NCI-H82 treated with DMSO at 0.1 percent for 48 hours (cell line): ENCODE data around the gene HSD11B1L.

Source experiments
- DNase-seq: peaks from one replicate; lab custom pipeline; 2025; ENCODE audit not compliant: unreplicated experiment; lab: John Stamatoyannopoulos, UW

Gene HSD11B1L, protein sequence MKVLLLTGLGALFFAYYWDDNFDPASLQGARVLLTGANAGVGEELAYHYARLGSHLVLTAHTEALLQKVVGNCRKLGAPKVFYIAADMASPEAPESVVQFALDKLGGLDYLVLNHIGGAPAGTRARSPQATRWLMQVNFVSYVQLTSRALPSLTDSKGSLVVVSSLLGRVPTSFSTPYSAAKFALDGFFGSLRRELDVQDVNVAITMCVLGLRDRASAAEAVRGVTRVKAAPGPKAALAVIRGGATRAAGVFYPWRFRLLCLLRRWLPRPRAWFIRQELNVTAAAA

DNA sequence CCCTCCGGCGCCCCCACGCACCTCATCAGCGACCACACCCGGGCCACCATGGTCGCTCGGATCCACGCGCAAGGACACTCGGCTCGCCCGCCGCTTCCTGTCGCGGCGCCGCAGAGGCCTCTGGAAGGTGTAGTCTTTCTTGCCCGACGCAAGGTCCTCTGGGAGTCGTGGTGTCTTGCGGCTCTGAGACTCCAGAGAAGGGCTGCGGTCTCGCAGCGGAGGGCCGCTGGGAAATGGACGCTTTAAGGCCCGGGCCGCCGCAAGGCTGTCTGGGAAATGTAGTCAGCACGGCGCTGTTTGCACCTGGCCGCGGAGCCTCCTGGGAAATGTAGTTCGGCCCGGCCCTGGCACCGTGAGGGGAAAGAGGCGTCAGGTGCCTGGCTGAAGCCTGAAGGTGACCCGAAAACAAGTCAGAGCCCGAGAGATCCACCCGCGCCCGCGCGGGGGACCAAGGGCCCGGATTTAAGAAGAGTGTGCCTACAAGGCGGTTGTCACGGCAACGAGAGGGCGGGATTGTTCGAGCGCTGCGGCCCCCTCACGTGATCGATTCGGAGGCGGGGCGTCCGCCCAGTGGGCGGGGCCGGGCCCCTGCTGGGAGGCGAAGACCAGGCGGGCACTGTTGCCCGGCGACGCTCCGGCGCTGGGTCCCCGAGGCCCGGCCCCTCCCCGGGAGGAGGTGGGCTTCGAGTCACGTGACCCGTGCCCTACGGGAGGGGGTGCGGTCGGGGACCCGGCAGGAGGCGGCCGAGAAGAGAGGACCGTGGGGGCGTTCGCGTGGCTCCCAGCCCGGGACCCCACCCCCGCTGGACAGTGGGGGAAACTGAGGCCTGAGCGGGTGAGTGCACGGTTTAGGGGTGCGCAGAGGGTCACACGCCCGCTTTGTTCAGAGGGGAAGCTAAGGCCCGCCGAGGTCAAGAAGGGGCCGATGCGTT, at the start of gene HSD11B1L, which contains the start of gene MICOS13:
Gene HSD11B1L (plus strand): TSS at position 591 of the 932 bp plus-strand sequence. CDS start 3,806 bp downstream, outside the sequence.
Gene MICOS13 (minus strand): TSS at position 80 of the 932 bp plus-strand sequence. CDS start 30 bp downstream, at position 50.
- peak; percentile 94 for DNase-seq

DNA sequence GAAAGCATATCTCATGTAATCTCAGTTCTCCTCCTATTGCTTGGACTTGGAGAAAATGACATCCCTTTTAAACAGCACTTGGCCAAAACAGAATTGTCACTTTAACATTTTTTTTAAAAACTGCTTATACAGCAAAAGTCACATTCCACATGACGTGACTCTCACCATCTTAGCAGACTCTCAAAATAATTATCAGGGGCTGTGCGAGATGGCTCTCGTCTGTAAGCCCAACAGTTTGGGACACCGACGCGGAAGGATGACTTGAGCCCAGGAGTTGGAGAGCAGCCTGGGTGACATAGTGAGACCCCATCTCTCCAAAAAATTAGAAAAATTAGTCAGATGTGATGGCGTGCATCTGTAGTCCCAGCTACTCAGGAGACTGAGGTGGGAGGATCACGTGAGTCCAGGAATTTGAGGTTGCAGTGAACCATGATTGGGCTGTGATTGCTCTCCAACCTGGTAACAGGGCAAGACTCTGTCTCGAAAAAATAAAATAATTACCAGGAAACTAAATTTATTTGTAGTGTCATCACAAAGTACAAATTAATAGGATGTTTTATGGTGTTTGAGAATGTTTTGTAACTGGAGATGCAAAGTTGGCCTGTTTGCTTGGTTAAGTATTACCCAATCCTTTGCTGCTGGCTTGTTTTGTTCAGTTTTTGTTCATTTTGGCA, 49.1 kb upstream of the HSD11B1L start:
- DNase-seq, result no peak

DNA sequence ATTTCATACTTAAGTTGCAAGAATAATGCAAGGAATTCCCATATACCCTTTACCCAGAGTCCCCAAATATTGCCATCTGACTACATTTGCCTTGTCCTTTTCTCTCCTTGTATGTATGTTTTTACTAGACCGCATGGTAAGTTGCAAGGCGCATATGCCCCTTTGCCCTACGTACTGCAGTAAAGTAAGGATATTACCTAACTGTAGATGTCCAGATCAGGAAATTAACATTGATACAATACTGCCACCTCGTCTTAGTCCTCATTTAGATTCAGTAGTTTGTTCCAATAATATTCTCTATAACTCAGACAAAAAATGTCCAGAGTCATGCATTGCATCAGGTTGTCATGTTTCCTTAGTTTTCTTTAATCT, 48.6 kb upstream of the HSD11B1L start:
- no peak for DNase-seq

DNA sequence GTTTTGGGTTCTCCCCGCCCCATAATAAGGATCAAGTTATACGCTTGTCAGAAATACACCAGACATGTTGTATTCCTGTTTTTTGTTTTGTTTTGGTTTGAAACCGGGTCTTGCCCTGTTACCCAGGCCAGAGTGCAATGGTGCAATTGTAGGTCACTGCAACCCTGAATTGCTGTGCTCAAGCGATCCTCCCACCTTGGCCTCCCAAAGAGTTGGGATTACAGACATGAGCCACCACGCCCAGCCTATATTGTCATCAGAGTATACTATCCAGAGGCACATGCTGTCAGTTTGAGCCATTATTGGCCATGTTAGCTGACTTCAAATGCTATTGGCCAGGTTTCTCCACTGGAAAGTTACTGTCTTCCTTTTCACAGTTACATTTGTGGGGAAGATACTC, 48.2 kb upstream of the HSD11B1L start:
- no peak for DNase-seq

DNA sequence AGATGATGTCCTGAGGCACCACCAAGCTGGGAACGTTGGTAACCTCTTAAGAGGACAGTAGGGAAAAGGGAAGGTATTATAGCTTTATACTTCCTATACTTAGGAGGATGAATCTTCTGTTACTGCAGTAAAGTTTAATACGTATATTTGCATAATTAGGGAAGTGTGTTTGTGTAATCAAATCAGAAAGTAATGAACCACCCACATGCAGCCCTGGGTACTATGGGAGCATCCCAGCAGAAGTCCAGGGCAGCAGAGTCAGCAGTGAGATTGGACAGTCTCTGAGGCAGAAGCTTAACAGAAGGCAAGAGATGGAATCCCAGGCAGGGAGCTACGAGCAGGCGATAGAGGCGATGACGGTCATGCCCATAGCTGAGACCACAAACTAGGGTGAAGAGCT, 45.4 kb upstream of the HSD11B1L start:
- no peak for DNase-seq

DNA sequence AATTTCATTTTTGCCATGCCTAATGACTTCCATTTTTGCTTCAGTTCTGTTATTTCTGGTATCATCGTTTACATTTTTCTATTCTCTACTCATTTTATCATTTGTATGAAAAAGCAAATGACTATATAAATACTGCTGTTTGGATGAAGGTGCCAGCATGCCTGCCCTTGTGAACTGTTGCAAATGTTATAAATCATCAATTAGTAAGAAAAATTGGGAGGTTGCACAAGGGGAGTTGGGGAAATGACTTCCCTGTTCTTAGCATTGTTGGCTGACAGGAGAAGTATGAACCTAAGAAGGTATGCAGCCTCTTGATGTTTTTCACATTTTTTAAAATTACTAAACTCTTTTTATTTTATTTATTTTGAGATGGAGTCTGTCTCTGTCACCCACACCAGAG, 42.9 kb upstream of the HSD11B1L start:
- DNase-seq, result no peak

DNA sequence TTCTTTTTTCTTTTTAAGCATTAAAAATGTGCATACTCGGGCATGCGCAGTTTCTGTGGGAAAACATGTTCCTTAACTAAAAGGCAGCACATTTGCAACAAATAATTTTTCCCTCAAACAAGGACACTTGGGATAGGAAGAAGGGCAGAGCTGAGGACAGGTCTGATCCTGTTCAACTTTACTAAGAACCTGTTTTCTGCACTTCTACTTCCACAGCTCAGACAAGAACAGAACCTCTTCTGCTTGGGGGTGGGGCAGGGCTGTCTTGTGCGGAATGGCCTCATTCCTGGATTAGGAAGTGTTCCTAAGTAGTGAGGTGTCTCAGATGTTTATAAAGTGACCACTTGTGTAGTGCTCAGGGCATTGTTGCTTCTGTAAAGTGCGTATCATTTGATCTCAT, 39.7 kb upstream of the HSD11B1L start:
- DNase-seq, result no peak

DNA sequence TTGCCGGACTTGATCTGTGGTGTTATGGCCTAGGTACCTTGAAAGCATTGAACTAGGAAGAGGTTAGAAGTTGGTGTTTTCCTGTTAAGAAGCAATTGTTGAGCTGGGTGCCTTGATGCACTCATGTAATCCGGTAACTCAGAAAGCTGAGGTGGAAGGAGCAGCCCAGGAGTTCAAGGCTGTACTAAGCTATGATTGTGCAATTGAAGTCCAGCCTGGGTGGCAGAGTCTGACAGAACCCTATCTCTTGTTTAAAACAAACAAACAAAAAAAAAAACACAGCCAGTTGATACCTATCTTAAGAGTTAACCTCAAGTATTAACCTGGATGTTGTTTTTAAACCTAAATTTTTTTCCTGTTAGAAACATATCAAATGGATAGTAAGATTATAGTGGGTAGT, 38.6 kb upstream of the HSD11B1L start:
- no peak for DNase-seq

DNA sequence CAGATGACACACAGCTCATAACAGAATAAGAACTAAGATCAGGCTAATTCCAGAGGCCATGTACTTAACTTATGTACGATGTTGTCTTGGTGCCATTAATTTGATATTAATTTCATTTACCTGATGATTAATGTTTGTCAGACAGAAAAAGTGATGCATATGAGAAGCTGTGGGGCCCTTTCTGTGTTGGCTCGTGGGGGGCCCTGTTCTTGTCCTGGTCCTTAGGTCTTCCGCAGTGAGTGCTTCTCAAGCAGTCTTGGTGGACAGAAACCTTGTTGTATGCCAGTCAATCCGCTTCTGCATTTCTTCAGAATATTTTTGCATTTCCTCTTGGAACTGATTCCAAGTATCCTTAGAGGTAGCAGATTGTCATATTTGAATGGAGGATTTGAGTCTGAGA, 37.8 kb upstream of the HSD11B1L start:
- no peak for DNase-seq

DNA sequence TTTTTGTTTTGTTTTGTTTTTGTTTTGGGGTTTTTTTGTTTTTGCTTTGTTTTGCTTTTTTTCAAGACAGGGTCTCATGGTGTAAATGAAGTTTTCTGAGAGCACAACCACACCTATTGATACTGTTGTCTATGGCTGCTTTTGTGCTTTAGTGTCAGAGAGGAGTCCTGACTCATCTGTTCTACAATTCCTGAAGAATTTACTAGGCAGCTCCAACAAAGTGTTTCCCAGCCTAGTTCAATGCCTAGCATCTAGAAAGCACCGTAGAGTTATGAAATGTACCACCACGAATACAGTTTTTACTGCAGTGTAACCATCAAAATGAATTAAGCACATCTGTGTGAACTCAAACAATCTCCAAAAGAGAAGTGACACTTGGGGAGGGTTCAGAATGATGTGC, 36.8 kb upstream of the HSD11B1L start:
- no peak for DNase-seq

DNA sequence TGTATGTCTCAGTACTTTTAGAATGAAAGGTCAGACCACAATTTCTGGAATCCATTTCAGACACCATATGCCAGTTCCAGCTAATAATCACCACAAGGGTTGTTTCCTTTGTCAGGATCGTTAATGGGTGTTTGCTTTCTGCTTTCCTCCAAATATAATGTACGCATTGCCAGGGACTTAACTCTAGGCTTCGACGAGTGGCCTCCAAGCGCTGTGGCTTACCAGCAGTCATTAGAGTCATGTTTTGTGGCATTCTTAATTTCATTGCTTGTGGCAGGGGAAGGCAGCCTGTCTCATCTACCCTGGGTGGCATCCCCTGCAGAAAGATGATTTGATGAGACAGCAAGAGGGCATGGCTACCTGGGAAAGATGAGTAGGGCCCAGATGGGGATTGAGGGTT, 35.4 kb upstream of the HSD11B1L start:
- no peak for DNase-seq

DNA sequence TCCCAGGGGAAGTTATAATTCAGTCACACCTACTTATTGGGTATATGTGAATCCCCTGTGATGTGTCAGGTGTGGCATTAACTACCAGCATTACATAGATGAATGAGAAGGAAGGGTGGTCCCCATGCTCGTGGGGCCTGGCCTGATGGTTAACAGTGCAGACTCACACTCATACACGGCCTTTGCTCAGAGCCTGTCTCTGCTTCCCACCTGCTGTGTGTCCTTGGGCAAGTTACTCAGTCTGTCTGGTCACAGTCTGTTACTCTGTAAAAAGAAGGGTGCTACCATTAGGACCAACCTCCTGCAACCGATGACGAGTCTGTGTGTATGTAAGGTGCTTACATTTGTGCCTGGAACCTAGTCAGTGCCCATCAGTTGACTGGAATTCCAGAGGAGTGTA, 34.1 kb upstream of the HSD11B1L start:
- DNase-seq, result no peak

DNA sequence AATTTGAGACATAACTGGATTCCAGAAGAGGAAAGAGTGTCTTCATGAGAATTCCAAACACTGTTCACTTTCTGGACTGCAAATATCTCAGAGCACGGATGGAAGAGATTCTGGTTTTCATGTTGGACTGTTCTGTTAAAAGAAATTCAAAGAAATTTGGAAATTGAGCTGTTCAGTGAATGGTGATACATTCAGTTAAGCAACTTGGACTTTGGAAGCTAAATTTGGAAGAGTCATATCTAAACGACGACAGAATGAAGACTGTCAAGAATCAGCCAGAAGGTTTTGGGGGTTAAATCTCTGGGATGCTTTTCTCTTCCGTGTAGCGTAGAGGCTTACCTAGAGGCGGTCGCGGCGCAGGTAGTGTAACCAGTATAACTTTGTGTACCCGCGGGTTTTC, 32.4 kb upstream of the HSD11B1L start:
- no peak for DNase-seq

DNA sequence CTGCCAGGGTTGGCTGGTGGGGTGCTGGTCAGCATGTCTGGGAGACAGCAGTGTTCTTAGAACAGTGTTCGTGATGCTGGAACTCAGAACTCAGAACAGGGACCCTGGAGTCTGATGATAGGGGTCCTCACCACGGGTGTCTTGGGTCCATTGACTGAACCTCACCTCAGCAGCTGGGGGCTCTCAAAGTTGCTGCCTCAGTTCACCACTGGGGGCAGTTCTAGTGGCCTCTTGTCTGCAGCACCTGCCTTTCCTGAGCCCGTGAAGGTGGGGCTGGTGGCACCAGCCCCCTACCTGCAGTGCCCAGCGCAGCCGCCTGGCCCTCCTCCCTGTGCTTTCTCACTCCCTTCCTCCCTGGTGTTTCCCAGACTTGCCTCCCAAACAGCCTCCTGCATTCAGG, 29.5 kb upstream of the HSD11B1L start:
- no peak for DNase-seq

DNA sequence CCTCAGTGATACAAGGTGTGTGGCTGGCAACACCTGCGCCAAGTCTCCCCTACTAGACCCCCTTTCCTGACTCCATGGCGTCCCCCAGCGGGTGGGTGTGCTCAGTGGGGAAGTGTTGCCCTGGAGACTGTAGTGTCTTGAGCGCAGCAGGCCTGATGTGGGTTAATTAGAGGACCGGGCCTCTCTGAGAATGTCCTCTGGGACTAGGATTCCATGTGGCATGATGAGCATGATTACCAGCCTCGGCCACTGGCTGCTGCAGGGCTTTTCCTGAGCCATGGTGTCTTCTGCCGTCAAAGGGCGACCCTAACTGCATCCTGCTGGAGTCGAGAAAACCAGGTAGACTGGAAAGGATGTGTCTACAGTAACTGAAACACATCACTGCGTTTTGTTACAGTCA, 28.6 kb upstream of the HSD11B1L start:
- no peak for DNase-seq

DNA sequence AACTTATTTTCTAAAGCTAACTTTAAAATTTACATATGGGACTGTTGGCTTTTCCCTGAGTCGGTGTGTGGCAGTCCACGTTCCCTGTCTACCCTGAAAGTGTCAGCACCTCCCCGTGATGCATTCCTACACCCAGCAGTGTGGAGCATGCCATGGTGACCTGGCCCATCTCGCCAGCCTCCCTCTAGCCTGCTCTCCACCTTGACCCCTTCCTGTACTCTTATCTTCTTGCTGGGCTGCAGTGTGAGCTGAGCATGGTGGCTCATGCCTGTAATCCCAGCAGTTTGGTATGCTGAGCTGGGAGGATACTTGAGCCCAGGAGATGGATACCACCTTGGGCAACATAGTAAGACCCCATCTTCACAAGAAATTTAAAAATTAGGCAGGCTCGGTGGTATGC, 25.9 kb upstream of the HSD11B1L start:
- no peak for DNase-seq

DNA sequence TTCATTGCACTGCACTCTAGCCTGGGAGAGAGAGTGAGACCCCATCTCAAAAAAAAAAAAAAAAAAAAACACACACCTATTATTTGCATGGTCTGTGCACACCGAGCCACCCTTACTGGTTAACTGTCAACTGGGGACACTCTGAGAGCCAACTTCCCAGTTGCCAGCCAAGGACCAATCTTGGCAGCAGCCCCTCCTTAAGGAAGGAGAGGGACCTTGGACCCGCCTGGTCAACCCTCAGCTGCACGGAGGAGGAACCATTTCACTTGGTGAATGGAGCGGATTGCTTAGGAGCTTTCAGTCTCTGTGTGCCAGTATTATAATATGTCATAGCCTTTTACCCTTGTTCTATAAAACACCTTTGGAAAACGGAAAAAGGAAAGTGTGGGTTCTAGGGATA, 25.4 kb upstream of the HSD11B1L start:
- no peak for DNase-seq

DNA sequence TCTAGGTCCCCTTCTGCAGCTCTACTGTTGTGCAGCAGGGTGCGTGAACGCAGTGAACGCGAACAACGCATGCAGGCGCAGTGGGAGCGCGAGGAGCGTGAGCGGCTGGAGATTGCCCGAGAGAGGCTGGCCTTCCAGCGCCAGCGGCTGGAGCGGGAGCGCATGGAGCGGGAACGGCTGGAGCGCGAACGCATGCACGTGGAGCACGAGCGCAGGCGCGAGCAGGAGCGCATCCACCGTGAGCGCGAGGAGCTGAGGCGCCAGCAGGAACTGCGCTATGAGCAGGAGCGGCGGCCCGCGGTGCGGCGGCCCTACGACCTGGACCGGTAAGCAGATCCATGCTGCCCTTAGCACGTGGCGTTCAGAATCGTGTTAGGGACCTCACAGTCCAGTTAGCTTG, 19.3 kb upstream of the HSD11B1L start:
- DNase-seq, result no peak

DNA sequence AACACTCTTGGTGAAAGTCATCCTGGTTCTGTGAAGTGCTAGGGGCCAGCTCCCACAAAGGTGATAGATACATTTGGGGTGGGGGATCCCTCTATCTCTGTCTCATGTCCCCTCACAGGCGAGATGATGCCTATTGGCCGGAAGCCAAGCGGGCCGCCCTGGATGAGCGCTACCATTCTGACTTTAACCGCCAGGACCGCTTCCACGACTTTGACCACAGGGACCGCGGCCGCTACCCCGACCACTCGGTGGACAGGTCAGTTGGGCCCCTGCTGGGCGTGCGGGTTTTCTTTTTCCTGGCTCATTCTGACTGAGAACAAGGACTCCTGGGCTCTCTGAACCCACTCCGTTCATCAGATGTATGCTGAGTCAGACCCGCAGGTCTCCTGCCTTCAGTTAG, 16.9 kb upstream of the HSD11B1L start:
- no peak for DNase-seq

DNA sequence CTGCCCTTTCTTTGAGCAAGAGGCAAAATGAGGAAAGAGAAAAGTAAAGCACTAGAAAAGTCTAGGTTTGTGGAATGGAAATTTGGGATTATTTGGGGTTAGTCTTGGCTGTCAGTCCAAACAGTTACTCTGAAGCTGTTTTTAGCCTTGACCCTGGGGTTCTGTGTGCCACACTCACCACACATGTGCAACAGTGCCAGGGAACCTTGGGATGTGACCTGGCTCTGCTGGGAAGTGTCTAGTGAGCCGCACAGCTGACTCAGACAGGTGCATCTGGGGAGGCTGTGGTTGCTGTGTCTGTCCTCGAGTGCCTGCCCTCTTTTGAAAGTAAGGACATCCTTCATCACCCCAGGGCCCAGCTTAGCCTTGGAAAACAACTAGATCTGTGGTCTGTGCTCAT, 16.3 kb upstream of the HSD11B1L start:
- no peak for DNase-seq

DNA sequence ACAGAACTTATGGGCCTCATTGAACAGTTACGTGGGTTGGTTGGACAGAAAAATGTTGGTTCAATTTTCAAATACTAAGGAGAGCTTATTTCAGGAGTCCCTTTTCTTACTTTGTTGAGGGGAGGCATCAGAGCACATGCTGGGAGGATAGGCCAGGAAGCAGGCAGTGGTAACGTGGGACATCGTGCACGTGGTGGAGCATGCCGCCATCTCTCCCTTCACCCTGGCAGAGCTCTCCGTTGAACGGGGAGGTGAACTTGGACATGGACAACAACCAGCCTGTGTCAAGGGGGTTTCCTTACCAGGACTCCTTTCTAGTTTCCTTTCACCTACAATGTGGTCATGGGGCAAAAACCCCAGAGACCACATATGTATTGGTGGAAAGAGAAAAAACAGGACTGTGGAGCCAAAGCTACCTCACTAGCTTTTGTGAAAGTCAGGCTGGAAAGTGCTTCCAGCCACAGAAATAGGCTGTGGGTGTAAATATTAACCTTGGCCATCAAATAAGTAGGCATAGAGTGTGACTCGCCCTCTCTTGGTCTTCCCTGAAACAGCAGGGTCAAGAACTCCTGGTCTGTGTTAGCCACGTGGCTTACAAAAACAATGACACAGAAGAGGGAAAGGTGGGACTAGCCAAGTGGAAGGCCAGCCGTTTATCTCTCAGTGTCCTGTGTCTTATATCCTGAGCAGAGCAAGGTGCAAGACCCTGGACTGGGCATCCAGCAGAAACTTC, 14.9 kb upstream of the HSD11B1L start:
- DNase-seq, result no peak
